Effector memory CD8-positive, alpha-beta T cell (primary cell): ENCODE measurements around the gene AKT3.

Source experiments
- ATAC-seq: fragments of 150-1000 bp; cut with Tn5 transposase; replicated peaks from 2 replicates; pipeline ENCODE4 v1.10.0; 2021; ENCODE audit warnings: mild to moderate bottlenecking, moderate library complexity
- DNase-seq, 3 experiments: peaks; one replicate each; pipeline ENCODE4 v3.0.0; 2021
- H3K27ac Mint-ChIP-seq, 2 donors: one replicate each; pipeline ENCODE4 v1.8.0; 2022; ENCODE audit warnings: mild to moderate bottlenecking in 2 of 2, mixed read lengths in 2 of 2, moderate library complexity in 2 of 2
- H3K27me3 Mint-ChIP-seq, 2 donors: one replicate each; pipeline ENCODE4 v1.8.0; 2022; ENCODE audit warnings: mixed read lengths in 2 of 2
- H3K36me3 Mint-ChIP-seq: one replicate; pipeline ENCODE4 v1.8.0; 2022; ENCODE audit warnings: mild to moderate bottlenecking, moderate library complexity, mixed read lengths; ENCODE audit not compliant: insufficient read depth
- H3K4me1 Mint-ChIP-seq, 2 donors: one replicate each; pipeline ENCODE4 v1.8.0; 2022; ENCODE audit warnings: low read depth in 2 of 2, mixed read lengths in 2 of 2
- H3K4me3 Mint-ChIP-seq, 2 donors: one replicate each; pipeline ENCODE4 v1.8.0; 2022; ENCODE audit warnings: mild to moderate bottlenecking in 2 of 2, mixed read lengths in 2 of 2, moderate library complexity in 2 of 2
- H3K9me3 Mint-ChIP-seq, 2 donors: one replicate each; pipeline ENCODE4 v1.8.0; 2022; ENCODE audit warnings: mixed read lengths in 2 of 2

AKT3 gene

DNA sequence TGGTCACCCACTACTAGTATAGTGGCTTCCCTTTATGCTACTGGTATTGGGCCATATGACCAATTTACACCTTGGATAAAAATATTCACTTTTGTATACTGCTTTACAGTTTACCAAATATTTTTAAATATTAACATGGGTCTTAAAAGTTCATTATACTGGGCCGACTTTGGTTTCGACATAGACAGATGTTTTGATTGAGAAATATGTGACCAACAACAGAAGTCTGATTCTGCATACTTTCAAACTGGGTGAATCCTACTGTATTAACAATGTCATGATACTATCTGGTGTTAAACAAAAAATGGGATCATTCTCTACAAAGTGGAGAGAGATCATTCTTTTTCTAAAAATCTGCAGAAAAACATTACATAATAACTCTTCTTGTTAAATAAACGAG, 134.8 kb downstream of the AKT3 start:
- H3K36me3 Mint-ChIP-seq: peaks cover 3% of the 10 kb centered on the region
- H3K4me1 Mint-ChIP-seq: peaks cover 15 to 44% of the 10 kb centered on the region in 2 donors
- no peak for ATAC-seq
- DNase-seq: no peak
- no peaks in the 10 kb centered on the region for H3K9me3 Mint-ChIP-seq
- no peak overlapping the region for H3K4me3 Mint-ChIP-seq
- no peak overlapping the region for H3K27ac Mint-ChIP-seq
- no peaks in the 10 kb centered on the region for H3K27me3 Mint-ChIP-seq

DNA sequence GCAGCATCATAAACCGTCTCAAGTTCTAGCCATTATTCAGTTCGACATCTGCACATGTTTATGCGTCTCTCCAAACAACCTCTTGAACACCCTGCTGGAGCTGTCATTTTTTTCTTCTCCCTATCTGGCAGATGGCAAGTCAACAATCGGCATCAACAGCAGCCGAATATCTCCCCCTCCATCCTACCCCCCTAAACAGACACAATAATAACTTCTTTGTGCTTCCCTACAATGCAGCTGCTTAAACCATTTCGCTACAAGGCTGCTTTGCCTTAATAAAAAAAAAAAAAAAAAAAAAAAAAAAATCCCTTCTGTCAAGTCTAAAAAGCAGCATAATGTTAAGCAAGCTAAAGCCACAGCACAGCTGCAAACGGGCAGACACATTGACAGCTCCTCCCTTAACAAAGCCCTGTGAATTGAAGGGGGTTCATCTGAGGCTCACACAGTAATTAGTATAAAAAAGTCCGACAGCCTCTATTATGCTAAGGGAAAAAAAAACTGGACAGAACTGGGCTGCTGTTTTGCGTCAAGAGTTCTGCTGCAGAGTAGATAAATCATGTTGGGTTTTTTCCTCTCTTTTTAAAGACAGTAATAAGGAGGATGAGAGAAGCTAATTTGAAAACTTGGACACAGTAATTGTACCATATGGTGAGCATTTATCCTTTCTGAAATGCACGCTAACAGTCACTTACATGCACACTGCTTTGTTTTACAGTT, 136.4 kb downstream of the AKT3 start:
- Mint-ChIP-seq H3K4me1 (peaks cover 10 to 39% of the 10 kb centered on the region in 2 donors), H3K9me3 (no peaks in the 10 kb centered on the region), H3K36me3 (no peaks in the 10 kb centered on the region), H3K4me3 (no peak overlapping the region), H3K27me3 (no peaks in the 10 kb centered on the region), H3K27ac (no peak overlapping the region)
- DNase-seq (no peak), ATAC-seq (peak; percentile 40)

DNA sequence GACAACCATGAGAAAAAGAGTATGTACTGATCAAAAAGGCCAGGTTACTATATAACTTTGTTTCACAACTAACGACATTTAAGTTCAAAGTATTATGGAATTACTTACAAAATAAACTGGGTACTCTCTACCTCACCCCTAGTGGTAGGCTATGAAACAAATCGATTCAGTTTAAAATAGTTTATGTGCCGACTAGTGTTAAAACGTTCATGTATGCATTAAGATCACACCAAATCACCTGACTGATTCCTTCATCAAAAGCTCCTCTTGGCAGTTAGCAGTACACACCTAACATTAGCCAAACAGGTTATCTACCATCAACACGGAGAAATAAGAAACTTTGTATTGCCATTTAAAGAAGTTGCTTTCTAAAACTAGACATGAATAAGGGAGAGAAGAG, 137.1 kb downstream of the AKT3 start:
- H3K27ac Mint-ChIP-seq: no peak overlapping the region
- peaks cover 10 to 39% of the 10 kb centered on the region in 2 donors for H3K4me1 Mint-ChIP-seq
- no peaks in the 10 kb centered on the region for H3K36me3 Mint-ChIP-seq
- H3K4me3 Mint-ChIP-seq: no peak overlapping the region
- ATAC-seq: no peak
- DNase-seq: no peak
- no peaks in the 10 kb centered on the region for H3K27me3 Mint-ChIP-seq
- no peaks in the 10 kb centered on the region for H3K9me3 Mint-ChIP-seq

DNA sequence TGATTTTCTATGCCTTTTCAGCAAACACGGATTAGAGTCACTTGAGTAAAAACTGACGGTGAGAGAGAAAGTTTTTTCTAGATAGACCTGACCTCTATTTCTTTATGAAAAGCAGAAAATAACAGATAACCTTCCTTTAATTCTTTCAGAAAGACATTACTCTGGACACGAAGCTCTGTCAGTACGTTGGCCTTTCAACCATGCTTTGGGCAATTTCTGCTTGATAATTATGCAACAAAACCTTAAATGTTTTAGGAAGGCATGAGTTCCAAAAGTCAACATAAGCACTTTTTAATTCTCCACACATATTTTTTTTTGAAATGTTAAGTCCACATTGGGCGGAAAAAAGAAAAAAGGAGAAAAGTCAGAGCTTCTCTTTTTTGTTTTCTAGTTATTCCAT, 137.8 kb downstream of the AKT3 start:
- Mint-ChIP-seq H3K9me3 (no peaks in the 10 kb centered on the region), H3K27me3 (no peaks in the 10 kb centered on the region), H3K4me1 (peaks cover 10 to 40% of the 10 kb centered on the region in 2 donors), H3K4me3 (no peak overlapping the region), H3K27ac (no peak overlapping the region), H3K36me3 (no peaks in the 10 kb centered on the region)
- ATAC-seq: no peak
- no peak for DNase-seq

DNA sequence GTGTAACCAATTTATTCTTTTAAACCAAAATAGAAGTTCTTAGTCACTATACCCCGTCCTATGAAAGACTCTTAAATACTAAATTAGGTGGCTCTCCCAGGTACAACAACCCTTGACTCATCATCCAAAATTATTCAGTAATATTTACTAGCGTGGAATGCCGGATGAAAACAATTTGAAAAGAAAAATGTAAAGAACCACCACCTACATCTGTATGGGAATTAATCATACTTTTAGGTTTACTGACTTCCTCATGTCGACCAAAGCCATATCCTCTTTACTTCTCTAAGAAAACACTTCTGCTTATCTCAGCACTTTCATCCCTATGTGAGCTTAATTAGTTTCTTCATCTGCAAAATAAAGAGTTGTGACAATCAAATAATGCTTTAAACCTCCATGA, 139.6 kb downstream of the AKT3 start:
- H3K36me3 Mint-ChIP-seq: no peaks in the 10 kb centered on the region
- no peak for DNase-seq
- ATAC-seq: no peak
- peaks cover 7 to 44% of the 10 kb centered on the region in 2 donors for H3K4me1 Mint-ChIP-seq
- no peaks in the 10 kb centered on the region for H3K27me3 Mint-ChIP-seq
- no peaks in the 10 kb centered on the region for H3K9me3 Mint-ChIP-seq
- no peak overlapping the region for H3K4me3 Mint-ChIP-seq
- peak overlapping the region in 1 of 2 donors; percentile 73 for H3K27ac Mint-ChIP-seq

DNA sequence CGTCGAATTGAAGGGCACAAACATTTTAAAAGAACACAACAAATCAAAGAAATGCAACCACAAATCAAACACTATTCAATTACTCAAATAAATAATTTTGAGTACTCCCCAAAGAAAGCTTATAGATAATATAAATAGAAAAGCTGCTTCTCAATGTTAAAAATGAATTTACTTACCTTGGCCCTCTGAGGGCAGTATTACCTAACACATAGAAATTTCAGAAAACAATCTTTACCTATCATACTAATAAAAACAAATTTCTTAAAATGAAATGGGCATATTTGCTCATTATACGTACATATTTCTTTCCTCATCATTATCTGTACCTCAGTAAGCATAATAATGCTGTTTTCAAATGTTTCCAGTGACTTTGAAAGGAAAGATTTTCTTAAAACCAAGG, 141.8 kb downstream of the AKT3 start:
- no peaks in the 10 kb centered on the region for H3K9me3 Mint-ChIP-seq
- ATAC-seq (no peak), DNase-seq (no peak)
- peaks cover 5 to 44% of the 10 kb centered on the region in 2 donors for H3K4me1 Mint-ChIP-seq
- no peaks in the 10 kb centered on the region for H3K27me3 Mint-ChIP-seq
- H3K36me3 Mint-ChIP-seq: peaks cover 3% of the 10 kb centered on the region
- no peak overlapping the region for H3K27ac Mint-ChIP-seq
- H3K4me3 Mint-ChIP-seq: no peak overlapping the region

DNA sequence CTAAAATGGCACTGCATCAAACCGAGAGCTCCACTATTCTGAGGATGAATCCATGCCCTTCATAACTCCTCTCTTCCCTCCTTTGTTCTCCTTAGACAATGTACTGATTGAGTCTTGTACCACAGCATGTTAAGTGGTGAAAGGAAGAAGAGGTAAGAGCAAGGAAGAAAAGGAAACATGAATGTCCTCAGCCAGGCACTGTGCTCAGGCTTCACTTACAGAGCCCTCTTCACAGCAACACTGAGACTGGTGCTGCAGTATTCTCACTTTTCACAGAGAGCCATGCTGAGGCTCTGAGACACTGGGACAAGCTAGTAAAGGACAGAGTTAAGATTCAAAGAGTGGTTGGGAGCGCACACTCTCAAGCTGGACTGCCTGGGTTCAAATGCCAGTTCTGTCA, 143.5 kb downstream of the AKT3 start:
- Mint-ChIP-seq H3K9me3 (no peaks in the 10 kb centered on the region), H3K27me3 (no peaks in the 10 kb centered on the region), H3K4me3 (no peak overlapping the region)

DNA sequence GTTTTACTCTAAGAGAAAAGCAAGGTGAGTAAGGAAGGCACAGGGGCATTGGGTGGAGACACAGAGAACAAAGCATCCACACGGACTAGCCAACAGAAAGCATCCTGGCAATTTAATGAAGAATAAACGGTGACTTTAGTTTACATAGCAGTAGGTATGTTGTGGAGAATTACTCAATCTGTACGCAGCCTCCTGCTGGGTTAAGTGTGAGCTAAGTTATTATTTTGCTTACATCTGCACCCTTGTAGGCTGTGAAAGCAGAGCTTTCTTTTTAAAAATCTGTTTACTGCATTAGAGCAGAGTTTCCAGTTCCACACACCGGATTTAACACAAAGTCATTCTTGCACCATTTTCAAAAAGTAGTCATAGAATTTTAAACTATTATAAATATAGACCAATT, 144.5 kb downstream of the AKT3 start:
- no peak for ATAC-seq
- Mint-ChIP-seq H3K4me3 (no peak overlapping the region), H3K4me1 (peaks cover 0 to 25% of the 10 kb centered on the region in 2 donors), H3K36me3 (peaks cover 3% of the 10 kb centered on the region), H3K9me3 (no peaks in the 10 kb centered on the region), H3K27me3 (no peaks in the 10 kb centered on the region), H3K27ac (no peak overlapping the region)
- DNase-seq: no peak

More for the DNA sequence above, 143.5 kb downstream of the AKT3 start:
- peaks cover 3% of the 10 kb centered on the region for H3K36me3 Mint-ChIP-seq
- ATAC-seq (no peak), DNase-seq (no peak)
- peaks cover 0 to 31% of the 10 kb centered on the region in 2 donors for H3K4me1 Mint-ChIP-seq
- H3K27ac Mint-ChIP-seq: no peak overlapping the region

DNA sequence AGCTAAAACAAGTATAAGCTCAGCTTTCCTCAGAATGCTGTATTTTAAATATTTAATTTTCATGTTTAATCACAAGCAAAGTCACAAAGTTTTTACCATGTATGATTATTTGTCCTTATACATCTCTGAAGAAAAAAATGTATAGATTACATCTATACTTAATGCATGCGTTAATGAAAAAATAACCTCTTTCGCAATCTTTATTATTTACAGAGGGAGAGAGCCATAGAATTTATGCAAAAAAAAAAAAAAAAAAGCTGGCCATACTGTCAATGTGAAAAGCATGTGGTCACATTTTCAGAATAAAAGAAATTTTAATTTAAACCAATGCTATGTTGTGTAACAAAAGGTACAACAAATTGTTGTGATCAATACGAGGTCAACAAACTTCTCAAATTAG, 148.2 kb downstream of the AKT3 start:
- Mint-ChIP-seq H3K27me3 (no peaks in the 10 kb centered on the region), H3K4me1 (peaks cover 2 to 21% of the 10 kb centered on the region in 2 donors), H3K9me3 (no peaks in the 10 kb centered on the region), H3K4me3 (no peak overlapping the region), H3K27ac (no peak overlapping the region), H3K36me3 (peaks cover 3% of the 10 kb centered on the region)
- DNase-seq (no peak), ATAC-seq (no peak)

DNA sequence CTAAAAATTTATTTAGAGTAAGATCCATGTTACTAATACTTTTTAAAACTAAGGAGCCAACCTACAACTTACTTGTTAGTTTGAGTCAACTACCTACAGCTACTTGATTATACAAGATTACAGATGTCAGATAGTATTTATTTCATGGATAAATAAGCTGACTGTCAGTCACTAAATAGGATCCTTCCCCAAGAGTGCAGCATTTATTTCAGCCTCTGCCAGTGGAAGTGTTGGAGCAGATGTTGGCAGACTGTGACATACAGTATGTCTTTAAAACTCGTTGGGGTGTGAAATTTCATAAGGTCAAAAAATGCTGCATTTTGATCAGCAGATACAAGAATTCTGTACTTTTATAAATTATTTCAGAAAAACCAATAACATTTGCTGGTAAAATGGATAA, 156.2 kb downstream of the AKT3 start:
- peaks cover 8% of the 10 kb centered on the region for H3K36me3 Mint-ChIP-seq
- H3K4me1 Mint-ChIP-seq: peaks cover 1 to 13% of the 10 kb centered on the region in 2 donors
- H3K27me3 Mint-ChIP-seq: no peaks in the 10 kb centered on the region
- H3K4me3 Mint-ChIP-seq: no peak overlapping the region
- ATAC-seq (no peak), DNase-seq (no peak)
- no peak overlapping the region for H3K27ac Mint-ChIP-seq
- no peaks in the 10 kb centered on the region for H3K9me3 Mint-ChIP-seq

DNA sequence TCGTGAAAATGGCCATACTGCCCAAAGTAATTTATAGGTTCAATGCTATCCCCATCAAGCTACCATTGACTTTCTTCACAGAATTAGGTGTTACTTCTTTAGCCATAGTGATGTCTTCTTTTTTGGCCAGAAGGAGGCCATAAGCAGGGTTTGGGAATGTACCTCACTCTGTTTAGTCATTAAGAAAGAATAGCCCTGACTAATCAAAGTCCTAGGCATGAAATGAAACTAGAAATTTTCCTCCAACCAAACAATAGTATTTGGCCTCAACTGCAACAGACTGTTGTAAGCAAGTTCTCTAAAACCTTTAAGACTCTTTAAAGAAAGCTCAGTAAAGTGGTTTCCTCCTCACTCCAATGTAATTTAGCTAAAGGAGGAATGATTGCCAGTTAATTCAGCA, 163.9 kb downstream of the AKT3 start:
- Mint-ChIP-seq H3K36me3 (peaks cover 15% of the 10 kb centered on the region), H3K4me3 (no peak overlapping the region), H3K9me3 (no peaks in the 10 kb centered on the region), H3K27me3 (no peaks in the 10 kb centered on the region), H3K27ac (no peak overlapping the region), H3K4me1 (peaks cover 8% of the 10 kb centered on the region in 2 donors)
- no peak for DNase-seq
- ATAC-seq: no peak

DNA sequence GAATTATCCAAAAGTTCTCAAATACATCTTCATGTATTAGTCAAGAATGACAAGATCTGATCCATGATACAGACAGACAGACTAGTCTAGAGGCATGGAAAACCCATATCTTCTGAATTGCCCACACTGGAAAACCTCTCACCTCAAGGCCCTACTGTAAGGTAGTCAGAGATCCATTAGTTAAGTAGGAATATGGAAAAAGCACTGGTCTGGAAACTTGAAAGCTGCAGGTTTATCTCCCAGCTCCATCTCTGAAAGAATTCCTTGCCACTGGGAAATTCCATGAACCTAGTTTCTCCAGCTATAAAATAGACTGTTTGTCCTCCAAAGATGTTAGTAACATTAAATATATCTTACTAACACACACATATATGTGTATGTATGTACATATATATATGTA, 169.2 kb downstream of the AKT3 start:
- no peaks in the 10 kb centered on the region for H3K27me3 Mint-ChIP-seq
- peaks cover 13% of the 10 kb centered on the region for H3K36me3 Mint-ChIP-seq
- no peak overlapping the region for H3K27ac Mint-ChIP-seq

DNA sequence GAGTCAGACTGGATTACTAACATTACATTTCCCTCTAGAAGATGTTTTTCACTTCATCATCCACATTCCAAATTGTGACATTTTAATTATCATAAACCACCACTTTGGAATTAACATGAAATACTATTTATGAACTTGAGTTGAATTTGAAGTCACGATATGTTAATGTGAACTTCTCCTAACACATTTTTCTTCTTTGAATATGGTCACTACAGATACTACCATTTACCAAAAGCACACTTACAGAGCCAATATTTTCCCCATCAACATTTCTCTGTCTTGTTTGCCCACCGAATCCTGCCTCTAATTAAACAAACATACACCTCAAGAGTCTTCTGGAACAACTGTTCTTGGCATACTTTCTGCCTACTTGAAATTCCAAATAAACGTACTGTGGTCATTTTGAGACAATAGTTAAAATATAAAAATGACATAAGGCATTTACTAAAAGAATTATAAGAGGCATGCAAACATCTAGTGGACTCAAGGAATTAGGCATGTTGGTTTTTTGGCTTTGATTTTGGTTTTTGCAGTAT, 177.4 kb downstream of the AKT3 start:
- Mint-ChIP-seq H3K4me1 (peaks cover 18 to 37% of the 10 kb centered on the region in 2 donors), H3K9me3 (no peaks in the 10 kb centered on the region), H3K27me3 (no peaks in the 10 kb centered on the region), H3K4me3 (no peak overlapping the region), H3K36me3 (peaks cover 2% of the 10 kb centered on the region), H3K27ac (no peak overlapping the region)
- ATAC-seq (no peak), DNase-seq (no peak)

More for the DNA sequence above, 169.2 kb downstream of the AKT3 start:
- no peaks in the 10 kb centered on the region for H3K9me3 Mint-ChIP-seq
- DNase-seq: no peak
- no peak overlapping the region for H3K4me3 Mint-ChIP-seq
- ATAC-seq: no peak
- peaks cover 9 to 12% of the 10 kb centered on the region in 2 donors for H3K4me1 Mint-ChIP-seq

DNA sequence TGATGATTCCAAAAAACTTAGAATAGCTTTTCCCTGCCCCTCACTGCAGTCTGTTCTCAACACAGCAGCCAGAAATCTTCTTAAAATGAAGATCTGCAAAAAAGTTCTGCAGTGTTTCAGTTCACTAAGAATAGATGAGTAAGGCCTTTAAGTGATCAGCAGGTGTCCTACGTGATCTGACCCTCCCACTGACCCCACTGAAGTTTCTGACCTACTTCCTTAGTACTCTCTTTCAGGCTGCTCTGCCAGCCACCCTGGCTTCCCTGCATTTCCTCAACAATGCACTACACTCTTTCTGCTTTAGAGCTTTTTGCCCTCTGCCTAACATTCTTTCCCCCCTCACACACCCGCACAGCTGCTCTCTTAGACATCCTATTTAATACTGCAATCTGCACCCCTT, 182.5 kb downstream of the AKT3 start:
- ATAC-seq (no peak), DNase-seq (no peak)
- Mint-ChIP-seq H3K36me3 (peaks cover 7% of the 10 kb centered on the region), H3K4me1 (peaks cover 9 to 18% of the 10 kb centered on the region in 2 donors), H3K27ac (peak overlapping the region; percentile 52 to 59), H3K27me3 (no peaks in the 10 kb centered on the region), H3K9me3 (no peaks in the 10 kb centered on the region), H3K4me3 (no peak overlapping the region)
